UCSD-AML1 (cell line): ENCODE data around the gene FAM222A.

Experiments used
- DNase-seq: peaks from one replicate; lab custom pipeline; 2025; ENCODE audit not compliant: unreplicated experiment; lab: John Stamatoyannopoulos, UW

FAM222A gene

GRCh38 chr12:109817627-109818231, 104.1 kb downstream of the FAM222A start:
- no peak for DNase-seq

- no peak for DNase-seq
Measured at GRCh38 chr12:109818253-109818652, 104.6 kb downstream of the FAM222A start.

DNA sequence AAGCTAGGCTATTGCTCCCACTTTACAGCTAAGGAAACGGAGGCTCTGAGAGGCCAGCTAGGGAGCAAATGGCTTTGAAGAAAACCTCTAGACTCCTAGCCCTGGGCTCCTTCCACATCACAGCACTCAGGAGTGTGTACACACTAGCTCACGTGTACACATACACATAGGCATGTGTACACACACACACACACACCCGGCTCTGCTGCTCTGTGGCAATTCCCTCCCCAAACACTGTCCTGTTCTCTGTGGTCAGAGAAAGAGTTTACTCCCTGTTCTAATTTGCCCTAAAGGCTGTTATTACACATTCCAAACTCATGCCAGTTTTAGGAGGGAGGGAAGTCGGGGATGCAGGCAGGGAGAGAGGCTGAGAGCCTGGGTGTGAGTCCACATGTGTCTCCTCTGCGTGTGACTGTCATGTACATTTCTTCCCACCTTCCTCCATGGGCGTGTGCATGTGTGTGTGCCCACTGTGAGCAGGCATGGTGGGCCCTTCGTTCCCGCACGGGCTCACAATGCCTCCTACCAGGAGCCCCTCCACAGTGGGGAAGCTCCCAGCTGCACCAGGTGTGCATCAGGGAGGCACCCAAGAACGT, 105.4 kb downstream of the FAM222A start:
- no peak for DNase-seq
